ENCODE data around the gene SKIC2.
"Not testable (repeated sequence)": the region's sequence is repeated elsewhere in the genome, so short reads cannot be mapped to it uniquely, and the experiment has no call there.

SKIC2 gene

GRCh38 chr6:32003301-32003700 lies 44.3 kb downstream of the SKIC2 start:
- not testable (repeated sequence) for FAIRE-seq; DNase-seq (ENCODE audit: low spot score)

- not testable (repeated sequence) for DNase-seq (ENCODE audit: low spot score); FAIRE-seq
Measured at GRCh38 chr6:32004393-32004792, 45.4 kb downstream of the SKIC2 start.

DNA sequence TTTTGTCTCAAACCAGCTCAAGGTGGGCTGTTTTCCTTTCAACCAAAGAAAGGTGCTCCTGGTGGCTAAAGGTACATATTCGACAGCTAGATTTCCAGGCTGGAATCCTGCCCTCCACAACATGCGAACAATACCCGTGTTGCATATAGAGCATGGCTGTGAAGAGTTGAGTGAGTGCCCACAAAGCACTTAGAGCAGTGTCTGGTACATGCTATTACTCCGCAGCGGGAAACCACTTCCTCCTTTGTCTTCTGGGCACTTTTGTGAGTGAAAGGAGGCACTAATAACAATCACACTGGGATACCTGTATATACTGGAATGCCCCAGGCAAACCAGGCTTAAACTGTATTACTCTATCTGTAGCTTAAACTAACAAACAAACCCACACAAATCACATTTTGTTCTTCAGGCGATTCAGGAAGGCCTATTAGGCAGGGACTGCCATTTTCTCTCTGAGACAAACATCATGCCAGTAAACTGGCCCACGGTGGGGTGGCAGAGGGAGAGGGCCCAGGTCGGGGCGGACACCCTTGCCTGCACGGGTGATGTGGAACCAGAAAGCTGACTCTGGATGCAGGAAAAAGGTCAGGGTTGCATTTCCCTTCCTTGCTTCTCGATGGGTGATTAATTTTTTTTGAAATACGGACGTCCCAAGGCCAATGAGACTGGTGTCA lies 46.0 kb downstream of the SKIC2 start:
- FAIRE-seq, result not testable (repeated sequence)

GRCh38 chr6:32005538-32005880 lies 46.5 kb downstream of the SKIC2 start:
- DNase-seq (ENCODE audit: low spot score); FAIRE-seq: not testable (repeated sequence)

More for the DNA sequence above, 46.0 kb downstream of the SKIC2 start:
- not testable (repeated sequence) for DNase-seq (ENCODE audit: low spot score)

DNA sequence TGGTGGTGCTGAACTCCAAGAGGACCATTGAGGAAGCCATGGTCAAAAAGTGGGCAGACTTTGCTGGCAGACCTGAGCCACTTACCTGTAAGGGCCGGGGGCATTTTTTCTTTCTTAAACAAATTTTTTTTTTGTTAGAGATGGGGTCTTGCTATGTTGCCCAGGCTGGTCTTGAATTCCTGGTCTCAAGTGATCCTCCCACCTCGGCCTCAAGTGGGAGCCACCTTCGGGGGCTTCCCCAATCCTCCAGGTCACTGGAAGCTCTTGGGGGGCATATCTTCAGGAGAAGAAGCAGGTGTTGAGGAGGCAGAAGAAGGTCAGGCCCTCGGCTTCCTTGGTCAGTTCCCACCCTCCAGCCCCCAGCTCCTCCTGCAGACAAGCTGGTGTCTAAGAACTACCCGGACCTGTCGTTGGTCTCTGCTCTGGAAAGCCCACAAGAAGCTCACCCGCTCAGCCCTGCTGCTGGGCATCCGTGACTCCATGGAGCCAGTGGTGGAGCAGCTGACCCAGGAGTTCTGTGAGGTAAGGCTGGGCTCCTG lies 47.1 kb downstream of the SKIC2 start:
- not testable (repeated sequence) for FAIRE-seq; DNase-seq (ENCODE audit: low spot score)

- not testable (repeated sequence) for DNase-seq (ENCODE audit: low spot score); FAIRE-seq
Measured at GRCh38 chr6:32007086-32007485, 48.1 kb downstream of the SKIC2 start.

GRCh38 chr6:32008037-32008436 lies 49.1 kb downstream of the SKIC2 start:
- DNase-seq (ENCODE audit: low spot score); FAIRE-seq: not testable (repeated sequence)

GRCh38 chr6:32008616-32009015 lies 49.6 kb downstream of the SKIC2 start:
- FAIRE-seq; DNase-seq (ENCODE audit: low spot score): not testable (repeated sequence)

DNA sequence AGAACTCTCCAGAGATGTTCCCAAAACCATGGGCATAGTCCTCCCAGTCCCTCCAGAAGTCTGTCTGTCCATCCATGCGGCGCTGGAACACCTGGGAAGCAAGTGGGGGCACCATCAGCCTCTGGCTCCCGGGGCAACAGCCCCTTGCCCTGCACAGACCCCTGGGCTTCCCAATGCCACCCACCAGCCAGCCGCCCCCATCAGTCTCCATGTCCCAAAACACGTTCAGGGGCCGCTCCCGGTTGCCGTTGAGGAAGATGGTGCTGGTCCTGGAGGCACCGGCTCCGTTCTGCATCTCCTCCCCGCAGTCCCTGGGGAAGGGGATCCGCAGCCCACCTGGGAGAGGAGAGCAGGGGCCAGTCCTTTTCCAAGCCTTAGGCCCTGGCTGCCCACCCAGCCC lies 50.6 kb downstream of the SKIC2 start:
- not testable (repeated sequence) for FAIRE-seq; DNase-seq (ENCODE audit: low spot score)

- FAIRE-seq; DNase-seq (ENCODE audit: low spot score): not testable (repeated sequence)
Measured at GRCh38 chr6:32010856-32011530, 52.0 kb downstream of the SKIC2 start.

DNA sequence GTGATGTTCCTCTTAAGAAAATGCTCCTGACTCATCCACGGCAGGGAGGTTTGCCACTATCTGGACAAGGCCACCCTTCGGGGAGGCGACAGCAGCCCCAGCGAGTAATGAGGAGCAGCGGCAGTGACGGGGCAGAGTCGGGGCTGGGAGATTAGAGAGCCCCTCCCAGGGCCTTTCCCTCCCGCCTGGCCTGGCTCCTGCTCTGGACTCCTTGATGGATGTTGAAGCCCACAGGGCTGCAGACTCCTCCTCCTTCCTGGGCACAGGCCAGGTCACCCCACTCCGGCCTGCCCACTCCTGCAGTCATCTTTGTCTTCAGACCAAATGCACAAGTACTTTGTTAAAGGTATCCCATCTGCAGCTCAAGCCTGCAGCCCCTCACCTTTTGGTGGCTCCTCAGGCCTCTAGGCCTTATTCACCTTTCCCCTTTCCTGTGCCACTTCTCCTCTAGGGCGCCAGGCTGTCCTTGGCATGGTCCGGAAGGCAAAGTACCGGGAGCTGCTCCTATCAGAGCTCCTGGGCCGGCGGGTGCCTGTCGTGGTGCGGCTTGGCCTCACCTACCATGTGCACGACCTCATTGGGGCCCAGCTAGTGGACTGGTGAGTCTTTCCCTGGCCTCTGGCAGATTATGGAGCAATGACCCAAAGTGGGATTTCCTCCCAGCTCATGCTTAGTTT lies 54.1 kb downstream of the SKIC2 start:
- DNase-seq (ENCODE audit: low spot score); FAIRE-seq: not testable (repeated sequence)

DNA sequence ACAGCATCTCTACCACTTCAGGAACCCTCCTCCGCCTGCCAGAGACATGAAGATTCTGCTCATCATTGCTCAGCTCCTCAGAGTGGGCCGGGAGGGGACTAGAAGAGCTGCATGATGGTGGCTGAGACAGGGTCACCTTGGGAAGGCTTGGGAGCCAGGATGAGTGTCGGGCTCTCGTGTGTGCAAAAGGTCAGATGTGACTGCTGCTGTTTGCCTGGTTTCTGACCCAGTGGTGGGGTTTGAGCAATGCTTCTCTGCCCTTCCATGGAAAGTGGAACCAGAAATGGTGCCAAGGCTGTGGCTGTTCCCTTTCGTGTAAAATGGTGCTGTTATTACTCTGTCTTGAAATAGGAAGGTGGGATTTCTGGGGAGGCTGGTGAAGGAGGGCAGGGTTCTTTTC lies 54.8 kb downstream of the SKIC2 start:
- FAIRE-seq, result not testable (repeated sequence)

GRCh38 chr6:32014547-32014946 lies 55.6 kb downstream of the SKIC2 start, which contains the start of gene C4B:
C4B (plus strand) TSS chr6:32014795; CDS start chr6:32014846, 51 bp downstream.
- not testable (repeated sequence) for DNase-seq (ENCODE audit: low spot score); FAIRE-seq

More for the DNA sequence above, 54.8 kb downstream of the SKIC2 start:
- DNase-seq (ENCODE audit: low spot score), result not testable (repeated sequence)
